RPMI8226 (cell line): ENCODE data around the gene BRSK2.

ENCODE experiments used
- DNase-seq: peaks from one replicate; pipeline ENCODE4 v3.0.0-alpha.2; 2015

BRSK2 gene

DNA sequence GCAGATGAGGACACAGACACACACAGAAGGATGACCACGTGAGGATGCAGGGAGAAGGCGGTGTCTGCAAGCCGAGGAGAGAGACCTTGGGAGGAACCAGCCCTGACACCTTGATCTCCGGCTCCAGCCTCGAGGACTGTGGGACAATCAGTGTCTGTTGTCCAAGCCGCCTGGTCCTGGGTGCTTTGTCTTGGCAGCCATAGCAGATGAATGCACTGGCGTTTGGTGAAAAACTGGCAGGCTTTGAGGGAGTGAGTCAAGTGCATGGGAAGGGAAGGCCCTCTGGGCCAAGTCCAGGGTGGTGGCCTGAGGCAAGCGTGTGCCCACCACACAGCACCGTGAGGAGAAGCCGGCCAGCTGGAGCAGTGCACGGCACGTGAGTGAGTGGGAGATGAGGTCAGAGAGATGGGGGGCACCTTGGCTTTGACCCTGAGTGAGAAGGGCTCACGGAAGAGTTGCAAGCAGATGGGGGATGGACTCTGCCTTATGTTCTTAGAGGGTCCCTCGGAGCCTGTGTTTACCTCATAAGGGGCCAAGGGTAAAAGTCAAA lies 12.4 kb upstream of the BRSK2 start:
- no peak for DNase-seq

DNA sequence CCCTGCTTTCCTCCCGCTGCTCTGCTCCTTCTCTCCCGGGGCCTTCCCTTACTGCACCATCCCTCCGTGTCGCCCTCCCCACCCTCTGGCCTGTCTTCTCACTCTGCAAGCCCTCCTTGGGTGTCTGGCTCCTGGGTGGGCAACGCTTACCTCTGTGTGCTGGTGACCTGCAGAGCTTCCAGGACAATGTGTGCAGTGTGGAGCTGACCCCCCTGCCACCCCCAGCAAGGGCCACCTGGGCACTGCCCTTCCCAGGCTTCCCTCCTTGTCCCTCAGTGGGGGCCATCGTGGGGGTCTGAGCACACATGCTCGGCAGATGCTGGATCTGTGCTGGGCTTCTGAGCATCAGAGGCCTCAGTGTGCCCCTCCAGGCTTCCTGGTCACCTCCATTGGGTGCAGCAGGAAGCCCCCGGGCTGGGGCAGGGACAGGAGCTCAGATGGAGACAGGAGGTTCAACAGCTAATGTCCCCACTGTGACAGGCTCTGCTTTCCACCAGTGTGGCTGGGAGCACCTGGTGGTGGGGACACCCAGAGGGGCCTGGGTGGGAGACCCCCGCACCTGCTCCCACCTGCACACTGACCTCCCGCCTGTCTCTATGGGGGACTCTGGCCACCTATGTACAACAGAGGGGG lies 7.8 kb upstream of the BRSK2 start:
- no peak for DNase-seq

DNA sequence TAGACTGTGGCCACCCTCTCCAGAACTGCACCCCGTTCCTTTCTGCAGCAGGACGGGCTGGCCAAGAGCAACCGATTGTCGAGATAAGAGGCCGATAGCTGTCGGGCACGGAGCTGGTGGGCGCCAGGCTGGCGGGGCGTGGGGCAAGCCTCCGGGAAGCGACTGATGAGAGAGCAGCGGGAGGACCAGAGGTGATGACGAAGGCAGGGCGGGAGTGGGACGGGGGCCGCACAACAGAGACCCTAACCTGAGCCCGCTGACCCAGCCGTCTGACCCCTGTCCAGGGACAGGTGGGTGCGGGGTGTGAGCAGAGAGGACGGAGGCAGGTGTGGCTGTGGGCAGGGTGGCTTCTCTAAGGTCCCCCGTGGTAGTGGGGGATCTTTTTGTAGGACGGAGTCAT lies 7.3 kb upstream of the BRSK2 start:
- DNase-seq: no peak

DNA sequence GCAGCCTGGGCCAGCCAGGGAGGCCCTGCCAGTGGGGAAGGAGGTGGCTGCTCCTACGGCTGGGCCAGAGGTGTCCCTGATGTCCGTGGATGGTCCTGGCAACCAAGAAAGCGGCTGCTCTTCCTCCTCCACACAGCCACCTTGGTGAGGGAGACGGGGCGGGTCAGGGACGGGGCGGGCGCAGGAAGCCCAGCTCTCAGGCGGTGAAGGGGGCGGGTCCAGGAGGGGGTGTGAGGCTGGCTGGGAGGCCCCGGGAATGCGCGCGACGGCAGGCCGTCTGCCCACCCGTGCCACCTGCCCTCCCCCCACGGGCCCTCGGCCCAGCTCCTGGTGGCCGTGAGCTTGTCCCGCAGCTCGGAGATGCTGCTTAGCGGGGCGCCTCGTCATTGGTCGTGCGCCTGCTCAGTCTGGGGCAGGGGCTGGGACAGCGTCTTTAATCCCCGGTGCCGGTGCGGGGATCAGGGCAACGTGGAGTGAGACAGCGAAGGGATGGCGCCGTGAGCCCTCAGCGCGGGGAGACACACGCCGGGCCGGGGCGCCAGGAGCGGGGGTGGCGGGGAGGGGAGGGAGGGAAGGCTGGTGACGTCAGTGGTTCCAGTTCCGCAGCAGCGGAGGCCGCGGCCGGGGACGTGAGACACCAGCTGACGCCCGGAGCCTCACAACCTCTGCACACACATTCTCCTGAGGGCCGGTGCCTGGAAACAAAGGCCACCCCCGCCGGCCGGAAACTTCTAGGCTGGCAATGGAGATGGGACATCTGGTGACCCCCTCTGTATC lies 6.7 kb upstream of the BRSK2 start:
- peak; percentile 82 for DNase-seq

DNA sequence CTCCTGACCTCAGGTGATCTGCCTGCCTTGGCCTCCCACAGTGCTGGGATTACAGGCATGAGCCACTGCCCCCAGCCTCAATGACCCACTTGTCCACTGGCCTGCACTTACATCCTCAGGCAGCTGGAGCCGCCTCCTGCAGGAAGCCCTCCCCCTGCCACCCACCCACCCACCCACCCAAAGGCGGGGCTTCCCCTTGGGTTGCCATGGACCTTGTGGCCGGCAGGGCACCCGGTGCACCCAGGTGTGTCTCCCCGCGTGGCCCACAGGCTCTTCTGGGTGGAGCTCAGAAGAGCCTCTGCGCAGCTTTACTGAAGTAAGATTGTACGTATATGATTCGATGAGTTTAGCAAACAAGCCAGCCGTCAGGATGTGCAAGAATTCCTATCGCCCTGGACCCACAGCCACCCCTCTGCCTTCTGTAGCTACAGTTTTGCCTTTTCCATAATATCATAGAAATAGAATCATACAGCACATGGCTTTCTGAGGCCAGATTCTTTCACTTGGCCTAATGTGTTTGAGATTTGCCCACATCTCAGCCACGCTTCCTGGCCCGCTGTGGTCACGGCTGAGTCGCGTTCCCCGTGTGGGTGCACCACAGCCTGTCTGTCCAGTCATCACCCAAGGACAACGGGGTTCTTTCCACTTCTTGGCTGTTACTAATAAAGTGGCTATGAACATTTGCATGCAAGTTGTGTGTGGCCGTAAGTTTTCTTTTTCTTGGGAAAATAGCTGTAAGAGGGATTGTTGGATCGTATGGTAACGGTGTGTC lies 5.3 kb upstream of the BRSK2 start:
- DNase-seq: no peak

DNA sequence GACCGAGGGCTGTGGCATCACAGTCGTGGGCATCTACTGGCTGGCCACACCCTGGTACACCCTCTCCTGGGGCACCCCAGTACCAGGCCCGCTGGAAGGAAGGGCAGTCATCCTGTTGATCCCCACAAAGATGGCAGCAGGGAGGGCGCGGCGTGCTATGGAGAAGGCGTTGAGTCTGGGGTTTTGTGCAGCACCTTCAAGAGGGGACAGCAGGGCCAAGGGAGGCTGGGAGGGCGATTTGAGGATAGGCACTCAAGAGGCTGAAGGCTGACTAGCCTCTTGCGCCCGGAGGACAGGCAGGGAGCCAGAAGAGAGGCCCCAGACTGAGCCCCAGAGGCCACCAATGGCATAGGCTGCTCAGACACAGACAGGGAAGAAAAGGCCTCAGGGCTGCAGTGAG lies 2.2 kb upstream of the BRSK2 start:
- no peak for DNase-seq

DNA sequence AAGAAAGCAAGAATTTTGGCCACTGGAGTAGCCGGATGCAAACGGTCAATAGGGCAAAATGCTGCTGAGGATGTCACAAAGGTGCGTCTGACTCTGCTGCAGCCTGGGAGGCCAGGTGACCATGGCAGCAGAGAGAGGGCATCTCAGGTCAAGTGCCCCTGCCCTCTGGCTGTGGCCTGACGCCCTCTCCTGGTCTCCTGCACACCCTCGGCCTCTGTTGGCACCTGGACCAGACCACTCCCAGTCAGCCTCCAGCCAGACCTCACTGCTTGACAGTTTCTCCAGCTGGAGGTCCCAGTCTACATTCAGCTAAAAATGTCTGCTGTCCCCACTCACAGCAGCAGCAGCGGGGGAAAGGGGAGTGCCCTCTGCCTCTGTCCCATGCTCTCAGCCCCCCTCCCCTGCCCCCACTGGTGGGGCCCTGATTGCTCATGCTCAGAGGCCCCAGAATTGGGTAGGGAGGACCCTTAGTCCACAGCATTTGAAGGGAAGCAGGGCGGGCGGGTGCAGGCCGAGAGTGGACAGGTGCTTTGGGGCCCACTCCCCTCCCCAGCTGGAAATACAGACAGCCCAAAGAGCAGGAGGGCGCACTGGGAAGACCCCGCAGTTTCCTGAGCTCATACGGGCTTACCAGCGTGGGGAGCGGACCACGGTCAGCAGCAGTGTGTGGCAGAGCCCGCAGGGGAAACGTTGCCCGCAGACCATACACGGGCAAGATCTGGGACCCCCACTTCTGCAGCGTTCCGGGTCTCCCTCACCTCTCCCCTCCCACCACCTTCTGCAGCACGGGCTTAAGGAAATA lies 1.6 kb upstream of the BRSK2 start:
- DNase-seq: peak; percentile 74

DNA sequence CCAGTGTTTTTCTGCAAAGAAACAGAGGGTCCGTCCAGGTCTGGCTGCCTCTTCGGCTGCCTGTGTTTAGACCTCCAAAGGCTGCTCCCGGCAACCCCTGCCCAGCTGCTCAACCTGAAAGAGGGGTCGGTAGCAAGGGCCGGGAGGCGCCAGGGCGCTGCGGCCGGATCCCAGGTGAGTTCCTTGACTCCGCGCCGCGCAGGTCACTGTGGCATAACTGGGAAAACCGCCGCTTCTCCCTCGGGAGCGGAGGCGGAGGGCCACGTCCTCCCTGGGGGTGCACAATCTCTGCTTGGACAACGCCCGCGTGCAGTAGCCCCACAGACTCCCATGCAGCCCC lies 1.0 kb upstream of the BRSK2 start:
- no peak for DNase-seq

DNA sequence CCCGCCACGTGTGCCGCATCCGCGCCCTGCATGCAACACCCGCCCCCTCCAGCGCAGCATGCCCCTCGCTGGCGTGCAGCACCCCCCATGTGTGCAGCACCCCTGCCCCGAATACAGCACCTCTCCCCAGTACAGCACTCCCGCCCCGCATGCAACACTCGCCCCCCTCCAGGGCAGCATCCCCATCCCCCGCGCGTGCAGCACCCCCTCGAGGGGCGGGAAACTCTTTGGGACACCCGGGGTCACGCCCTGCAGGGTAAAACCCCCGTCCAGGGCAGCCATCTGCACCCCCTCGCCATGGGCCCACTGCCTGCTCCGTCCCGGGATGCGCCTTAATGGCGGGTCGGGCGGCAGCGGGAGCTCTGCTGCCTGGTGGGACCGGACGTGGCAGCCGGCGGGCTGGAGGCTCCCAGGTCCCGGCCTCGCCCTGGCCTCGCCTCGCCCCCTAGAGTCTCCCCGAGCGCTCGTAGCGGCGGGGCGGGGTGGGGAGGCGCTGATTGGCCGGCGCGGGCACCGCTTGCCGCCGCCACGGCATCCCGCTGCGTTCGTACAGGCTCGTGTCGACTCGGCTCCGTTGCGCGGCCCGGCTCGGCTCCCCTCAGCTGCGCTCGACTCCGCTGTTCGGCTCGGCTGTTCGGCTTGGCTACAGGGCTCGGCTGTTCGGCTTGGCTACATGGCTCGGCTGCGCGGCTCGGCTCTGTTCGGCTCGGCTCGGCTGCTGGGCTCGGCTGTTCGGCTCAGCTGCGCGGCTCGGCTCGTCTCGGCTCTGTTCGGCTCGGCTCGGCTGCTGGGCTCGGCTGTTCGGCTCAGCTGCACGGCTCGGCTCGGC lies 417 bp upstream of the BRSK2 start:
- DNase-seq: peak; percentile 84

DNA sequence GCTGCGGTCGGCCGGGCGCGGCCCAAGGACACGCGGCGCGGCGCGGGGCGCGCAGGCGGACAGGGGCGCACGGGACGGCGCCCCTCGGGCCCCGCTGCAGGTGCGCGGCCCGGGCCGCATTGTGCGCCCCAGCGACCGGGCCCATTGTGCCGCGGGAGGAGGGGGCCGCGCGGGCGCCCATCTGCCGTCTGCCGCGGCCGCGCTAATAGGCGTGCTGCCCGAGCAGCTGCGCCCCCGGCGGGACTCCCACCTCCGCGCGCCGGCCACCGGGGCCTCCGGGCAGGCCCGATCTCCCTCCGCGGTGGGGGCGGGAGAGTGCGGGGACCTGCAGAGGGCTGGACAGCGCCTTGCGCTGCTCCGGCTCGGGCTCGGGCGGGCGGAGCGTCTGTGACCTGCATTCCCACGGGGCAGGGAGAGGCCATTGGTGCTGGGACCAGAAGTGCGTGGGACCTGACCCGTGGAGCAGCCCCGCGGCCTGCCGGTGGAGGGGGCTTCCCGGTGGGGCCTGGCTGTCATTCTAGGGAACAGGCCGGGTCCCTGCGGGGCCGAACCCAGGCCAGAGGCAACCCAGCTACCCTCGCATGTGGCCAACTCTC lies 933 bp downstream of the BRSK2 start:
- DNase-seq: no peak

DNA sequence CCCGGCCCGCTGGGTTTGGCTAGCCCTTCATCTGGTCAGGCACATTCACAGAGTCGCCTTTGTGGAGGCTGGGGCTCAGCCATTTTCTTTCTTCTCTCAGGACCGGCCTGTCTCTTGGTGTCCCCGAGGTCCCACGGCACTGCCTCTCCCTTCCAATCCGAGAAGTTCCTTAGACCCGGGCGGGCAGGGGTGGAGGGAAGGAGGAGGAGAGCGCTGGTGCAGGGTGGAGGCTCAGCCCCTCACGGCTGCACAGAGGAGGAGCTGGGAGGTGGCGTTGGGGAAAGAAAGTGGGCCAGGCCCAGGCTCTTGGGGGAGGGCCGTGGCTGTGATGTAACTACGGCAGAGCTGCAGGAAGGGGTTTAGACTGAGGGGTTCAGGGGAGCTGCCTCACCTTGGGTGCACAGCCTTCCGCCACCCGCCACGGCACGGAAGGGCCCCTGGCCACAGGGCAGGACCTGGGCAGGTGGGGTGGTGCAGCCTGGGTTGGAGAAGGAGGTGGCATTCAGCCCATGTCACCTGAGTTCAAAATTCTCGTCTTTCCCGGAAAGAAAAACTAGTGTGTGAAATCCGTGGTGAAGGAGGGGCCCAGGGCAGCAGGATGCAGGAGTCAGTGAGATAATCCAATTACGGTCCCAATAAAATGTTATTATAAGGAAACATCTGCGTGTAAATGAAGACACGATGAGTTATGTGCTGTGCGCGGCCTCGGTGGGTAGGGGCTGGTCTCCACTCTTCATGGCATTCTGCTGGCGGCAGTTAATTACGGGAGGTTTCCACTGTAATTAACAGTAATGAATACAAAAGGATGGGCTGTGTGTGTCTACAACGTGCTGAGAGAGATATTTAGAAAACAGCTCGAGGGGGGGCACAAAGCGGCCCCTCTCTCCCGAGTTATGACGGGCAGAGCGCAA lies 1.7 kb downstream of the BRSK2 start:
- no peak for DNase-seq

DNA sequence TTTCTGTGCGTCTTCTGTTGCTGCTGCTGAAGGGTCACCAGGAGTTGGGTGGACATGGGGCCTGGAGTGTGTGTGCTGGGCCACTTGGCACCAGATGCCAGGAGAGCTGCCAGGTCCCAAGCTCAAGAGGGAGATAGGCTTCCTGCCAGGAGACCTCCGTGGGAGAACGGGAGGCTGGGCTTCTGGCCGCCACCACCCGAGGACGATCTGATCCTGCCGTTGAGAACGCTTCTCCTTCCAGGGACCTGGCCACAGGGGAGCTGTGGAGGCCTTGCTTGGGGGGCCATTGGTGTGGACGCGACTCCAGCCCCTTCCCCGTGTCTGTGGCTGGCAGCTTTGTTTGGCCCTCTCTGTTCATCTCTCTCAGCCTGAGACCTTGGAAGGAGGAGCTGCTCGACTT lies 2.4 kb downstream of the BRSK2 start:
- no peak for DNase-seq

DNA sequence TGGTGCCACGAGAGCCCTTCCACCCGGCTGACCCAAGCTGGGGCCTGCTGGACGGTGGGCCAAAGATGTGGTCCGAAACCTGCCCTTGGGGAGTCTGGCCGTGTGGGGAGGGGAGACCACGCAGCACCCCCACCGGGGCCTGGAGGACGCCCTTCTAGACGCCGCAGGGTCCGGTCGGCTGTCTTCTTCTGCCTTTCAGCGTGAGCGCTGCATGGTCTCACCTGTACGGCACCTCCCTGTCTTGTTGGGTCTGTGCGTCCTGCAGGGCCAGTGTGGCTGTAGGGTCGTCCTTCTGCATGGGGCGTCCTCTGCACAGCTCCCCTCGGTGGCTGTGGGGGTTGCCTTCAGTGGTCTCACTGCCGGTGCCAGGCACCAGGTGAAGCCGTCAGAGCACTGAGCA lies 2.8 kb downstream of the BRSK2 start:
- DNase-seq: no peak

DNA sequence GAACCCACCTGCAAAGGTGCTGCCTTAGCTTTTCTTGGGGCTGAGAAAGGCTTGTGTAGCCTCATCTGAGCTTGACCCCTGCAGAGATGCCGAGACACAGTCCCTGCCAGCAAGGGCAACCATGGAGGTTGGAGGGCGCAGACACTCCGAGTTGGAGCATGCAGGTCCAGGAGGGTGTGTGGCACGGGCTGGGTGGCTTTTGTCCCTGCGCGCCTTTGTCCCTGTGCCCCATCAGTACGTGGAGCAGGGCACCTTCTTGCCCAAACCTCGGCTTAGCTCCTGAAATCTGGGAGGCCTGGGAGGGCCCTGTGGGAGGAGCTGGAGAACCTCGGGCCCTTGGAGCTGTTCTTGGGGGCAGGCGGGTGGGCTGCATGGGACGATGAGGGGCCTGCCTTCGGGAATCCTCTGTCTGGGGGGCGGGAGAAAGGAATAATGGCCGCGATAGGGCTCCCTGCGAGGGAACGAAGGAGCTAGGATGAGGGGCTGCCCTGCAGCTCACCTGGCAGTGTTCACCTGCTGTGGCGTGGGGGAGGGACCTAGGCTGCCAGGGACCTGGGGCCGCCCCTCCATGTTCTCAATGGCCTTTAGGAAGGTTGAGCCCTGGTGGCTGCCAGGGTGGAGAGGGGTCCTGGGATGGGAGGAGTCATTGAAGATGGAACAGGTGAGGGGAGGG lies 3.4 kb downstream of the BRSK2 start:
- DNase-seq: no peak

DNA sequence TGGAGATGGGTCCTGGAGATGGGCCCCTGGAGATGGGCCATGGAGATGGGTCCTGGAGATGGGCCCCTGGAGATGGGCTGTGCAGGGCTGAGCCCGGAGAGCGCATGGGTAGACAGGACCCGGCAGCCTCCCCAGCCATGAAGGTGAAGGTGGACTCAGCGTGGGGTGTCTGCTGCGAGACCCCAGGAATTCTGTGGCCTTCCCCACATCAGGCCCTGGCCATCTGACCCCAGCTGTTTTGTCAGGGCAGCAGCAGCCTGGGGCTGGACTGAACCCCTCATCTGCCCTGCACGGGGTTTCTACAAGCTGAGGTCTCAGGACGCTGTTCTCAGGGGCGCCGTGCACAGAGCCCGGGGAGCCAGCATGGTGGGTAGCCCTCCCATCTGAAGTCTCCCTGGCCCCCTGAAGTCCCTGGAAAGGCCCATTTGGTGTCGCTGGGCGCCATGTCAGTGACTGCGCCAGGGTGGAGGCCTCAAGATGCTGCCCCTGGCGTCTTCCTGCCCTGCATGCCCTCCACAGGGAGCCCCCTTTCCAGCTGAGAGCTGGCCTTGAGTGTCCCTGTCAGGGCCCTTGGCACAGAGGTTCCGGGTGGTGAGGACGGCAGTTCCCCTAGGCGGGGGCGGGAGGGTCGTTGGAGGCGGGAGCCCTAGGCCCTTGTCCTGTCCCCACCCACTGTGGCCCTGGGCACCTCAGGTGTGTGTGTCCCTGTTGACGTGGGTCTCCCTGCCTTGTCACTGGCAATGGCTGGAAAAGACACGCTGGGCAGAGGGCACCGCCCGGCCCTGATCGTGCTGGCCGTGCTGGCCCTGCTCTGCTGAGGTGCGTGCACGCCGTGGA lies 5.4 kb downstream of the BRSK2 start:
- DNase-seq: no peak

DNA sequence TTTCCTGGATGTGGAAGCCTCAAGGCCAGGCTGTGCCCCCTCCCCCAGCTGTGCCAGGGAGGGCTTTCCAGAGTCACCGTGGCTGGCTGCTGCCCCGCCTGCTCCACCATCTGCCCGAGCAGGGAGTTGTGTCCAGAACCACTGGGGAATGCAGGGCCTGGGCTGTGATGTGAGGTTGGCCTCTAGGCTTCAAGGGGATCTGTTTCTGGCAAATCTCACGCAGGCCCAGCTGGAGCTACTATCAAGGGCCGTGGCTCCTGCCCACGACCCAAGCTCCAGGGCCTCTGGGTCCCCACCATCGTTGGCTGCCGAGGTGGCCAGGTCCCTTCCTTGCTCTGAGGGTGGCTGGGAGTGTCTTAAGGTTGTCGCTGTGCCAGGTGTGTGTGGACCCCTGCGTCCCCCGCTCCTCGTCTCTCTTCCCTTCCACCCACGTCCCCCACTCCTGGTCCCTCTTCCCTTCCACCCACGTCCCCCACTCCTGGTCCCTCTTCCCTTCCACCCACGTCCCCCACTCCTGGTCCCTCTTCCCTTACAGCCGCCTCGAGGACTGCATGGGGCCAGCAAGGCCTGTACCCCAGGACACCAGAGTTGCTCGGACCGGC lies 6.1 kb downstream of the BRSK2 start:
- DNase-seq: no peak

DNA sequence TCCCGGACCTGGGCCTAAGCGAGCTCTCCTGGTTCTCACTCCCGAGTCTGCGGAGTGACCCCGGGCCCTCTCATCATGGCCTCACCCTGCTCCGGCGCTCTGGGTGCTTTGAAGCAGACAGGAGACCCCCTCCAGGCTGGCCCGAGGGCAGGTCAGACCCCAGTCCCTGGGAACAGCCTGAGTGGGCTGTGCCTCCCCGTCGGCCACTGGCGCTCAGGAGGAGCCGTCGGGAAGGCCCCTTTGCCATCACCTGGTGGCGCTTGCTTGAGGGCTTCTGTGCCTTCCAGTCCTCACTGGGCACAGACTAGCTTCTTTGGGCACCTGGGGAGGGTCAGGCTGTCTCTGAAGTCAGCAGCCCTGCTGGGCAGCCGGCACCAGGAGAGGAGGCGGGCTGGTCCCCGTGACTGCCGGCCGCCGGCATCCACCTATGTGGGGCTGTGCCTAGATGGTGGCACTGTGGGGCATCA lies 6.7 kb downstream of the BRSK2 start:
- no peak for DNase-seq

DNA sequence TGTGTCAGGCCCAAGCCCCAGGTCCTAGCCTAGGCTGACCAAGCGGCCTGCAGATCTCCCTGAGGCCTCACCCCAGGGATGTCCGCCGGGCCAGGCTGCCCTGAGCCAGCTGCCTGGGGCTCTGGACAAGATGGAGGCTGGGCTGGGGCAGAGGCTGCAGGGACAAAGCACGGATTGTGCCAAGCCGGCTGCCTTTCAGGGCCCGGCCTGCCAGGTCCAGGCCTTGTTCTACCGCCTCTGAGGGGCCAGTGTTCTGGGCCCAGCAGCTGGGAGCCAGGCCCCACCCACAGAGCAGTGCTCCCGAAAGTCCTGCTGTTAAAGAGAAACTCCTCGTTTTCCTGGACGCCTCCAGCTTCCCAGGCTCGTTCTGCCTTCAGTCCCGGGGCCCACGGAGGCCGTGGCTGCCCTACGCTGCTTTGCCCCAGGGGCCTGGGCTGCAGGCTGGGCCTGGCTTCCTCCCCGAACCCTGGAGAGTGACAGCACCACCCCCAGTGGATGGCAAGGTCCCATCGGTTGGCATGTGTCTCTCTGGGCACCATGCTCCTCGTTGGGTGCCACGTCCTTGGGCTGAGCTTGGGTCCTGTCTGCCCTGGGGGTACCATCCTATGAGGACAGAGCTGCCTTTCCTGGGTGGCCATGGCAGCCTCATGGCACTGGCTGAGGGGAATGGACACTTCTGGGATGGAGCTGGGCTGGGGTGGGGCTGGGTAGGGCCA lies 7.6 kb downstream of the BRSK2 start:
- DNase-seq: no peak
